GM08714 (cell line): ENCODE data around the gene EGLN1.

Experiments
- H3K4me3 ChIP-seq: fragments of 200-500 bp; sonication (Bioruptor generic); 2 replicates; pipeline ENCODE4 v1.5.1; 2014; ENCODE audit warnings: mild to moderate bottlenecking, low read length, inconsistent platforms
- ZNF274 ChIP-seq: IDR thresholded peaks from 2 replicates; pipeline ENCODE4 v1.6.1; 2012; ENCODE audit warnings: mild to moderate bottlenecking, low read depth, low read length

The EGLN1 gene

DNA sequence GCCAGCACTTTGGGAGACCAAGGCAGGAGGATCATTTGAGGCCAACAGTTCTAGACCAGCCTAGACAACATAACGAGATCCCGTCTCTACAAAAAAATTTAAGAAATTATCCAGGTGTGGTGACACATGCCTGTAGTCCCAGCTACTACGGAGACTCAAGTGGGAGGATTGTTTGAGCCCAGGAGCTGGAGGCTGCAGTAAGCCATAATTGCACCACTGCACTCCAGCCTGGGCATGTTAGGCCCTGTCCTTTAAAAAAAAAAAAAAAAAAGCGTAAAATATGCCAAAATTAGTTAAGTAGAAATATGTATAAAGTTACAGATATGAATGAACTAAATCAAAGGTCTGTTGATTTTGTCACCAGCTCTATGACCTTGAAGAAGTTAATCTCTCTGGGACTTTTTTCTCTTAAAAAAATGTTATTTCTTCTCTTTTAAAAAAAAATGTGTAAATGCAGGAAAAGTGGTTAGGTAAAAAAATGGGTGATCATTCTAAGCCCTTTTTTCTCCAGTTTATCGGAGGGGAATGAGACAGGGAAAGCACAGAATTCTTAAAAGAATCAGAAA, 7.0 kb downstream of the EGLN1 start:
- TF ChIP-seq ZNF274 = no peak

DNA sequence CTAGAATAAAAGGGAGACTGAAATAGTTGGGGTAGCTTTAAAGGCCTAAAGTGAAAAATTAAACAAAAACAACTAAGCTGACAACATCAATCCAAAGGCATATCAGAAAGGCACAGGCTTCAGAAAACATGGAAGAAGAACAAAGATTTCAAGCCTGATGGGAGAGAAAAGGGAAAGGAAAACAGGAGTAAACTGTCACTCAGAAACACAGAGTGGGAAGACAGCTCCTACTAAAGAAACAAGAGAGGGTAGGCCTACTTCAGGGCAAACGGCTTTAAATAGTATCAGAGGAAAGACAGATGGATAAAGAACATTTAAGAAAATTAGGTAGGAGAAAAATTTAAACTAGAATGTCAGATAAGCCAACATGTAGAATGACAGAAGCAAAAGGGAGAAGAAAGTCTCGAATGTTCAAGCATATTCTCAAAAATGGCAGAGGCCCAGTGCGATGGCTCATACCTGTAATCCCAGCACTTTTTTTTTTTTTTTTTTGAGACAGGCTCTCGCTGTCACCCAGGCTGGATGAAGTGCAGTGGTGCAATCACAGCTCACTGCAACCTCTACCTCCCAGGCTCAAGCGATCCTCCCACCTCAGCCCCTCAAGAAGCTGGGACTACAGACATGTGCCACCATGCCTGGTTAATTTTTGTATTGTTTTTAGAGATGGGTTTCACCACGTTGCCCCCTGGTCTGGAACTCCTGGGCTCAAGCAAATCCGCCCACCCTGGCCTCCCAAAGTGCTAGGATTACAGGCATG, 7.6 kb downstream of the EGLN1 start:
- H3K4me3 ChIP-seq = no peak overlapping the region
- no peak for TF ChIP-seq ZNF274

More for the DNA sequence above, 7.0 kb downstream of the EGLN1 start:
- no peak overlapping the region for H3K4me3 ChIP-seq

DNA sequence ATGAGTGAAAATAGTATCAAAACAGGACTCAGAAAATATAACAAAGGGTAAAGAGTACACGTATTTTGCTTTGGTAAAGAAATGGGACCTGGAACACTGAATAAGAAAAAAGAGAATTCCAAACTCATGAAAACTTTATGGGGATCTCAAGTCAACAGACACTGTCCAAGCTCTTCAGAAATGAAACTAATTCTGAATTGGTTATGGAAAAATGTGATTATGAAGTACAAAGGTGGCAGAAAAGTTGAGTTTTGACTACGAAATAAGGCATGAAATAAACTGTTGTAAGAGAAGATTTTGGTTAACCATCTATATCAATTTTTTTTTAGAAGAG, 8.4 kb downstream of the EGLN1 start:
- no peak overlapping the region for H3K4me3 ChIP-seq
- no peak for TF ChIP-seq ZNF274

DNA sequence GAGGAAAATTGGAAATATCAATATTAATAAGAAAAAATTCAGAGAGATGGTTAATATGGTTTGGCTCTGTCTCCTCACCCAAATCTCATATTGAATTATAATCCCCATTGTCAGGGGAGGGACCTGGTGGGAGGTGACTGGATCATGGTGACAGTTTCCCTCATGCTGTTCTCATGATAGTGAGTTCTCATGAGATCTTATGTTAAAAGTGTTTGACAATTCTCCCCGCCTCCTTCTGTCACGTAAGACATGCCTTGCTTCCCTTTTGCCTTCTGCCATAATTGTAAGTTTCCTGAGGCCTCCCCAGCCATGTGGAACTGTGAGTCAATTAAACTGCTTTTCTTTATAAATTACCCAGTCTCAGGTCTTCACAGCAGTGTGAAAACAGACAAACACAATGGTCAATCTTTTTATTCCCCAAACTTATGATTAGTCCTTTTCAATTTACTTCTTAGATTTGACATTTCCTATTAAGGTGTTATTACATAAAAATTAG, 11.0 kb downstream of the EGLN1 start:
- no peak overlapping the region for H3K4me3 ChIP-seq

DNA sequence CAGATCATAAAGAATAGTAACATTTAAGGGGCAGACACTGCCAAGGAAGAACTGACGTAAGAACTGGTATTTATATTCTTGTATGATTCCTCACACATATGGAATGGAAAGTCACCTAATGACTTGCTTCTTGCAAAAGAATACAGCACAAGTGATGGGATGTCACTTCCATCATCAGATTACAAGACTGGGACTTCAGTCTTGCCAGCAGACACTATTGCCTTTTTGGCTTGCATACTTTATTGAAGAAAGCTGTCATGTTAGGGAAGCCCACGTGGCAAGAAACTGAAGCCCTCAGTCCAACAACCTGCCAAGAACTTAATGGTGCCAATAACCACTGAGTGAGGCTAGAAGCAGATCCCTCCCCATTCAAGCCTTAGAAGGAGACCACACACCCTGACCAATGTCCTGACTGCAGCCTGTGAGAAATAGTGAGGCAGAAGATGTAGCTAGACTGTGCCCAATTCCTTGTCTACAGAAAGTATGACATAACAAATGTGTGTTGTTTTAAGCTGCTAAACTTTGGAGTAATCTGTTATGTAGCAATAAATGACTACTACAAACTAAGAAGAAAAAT, 12.0 kb downstream of the EGLN1 start:
- no peak overlapping the region for H3K4me3 ChIP-seq
- TF ChIP-seq ZNF274 = no peak

More for the DNA sequence above, 11.0 kb downstream of the EGLN1 start:
- TF ChIP-seq ZNF274 = no peak

DNA sequence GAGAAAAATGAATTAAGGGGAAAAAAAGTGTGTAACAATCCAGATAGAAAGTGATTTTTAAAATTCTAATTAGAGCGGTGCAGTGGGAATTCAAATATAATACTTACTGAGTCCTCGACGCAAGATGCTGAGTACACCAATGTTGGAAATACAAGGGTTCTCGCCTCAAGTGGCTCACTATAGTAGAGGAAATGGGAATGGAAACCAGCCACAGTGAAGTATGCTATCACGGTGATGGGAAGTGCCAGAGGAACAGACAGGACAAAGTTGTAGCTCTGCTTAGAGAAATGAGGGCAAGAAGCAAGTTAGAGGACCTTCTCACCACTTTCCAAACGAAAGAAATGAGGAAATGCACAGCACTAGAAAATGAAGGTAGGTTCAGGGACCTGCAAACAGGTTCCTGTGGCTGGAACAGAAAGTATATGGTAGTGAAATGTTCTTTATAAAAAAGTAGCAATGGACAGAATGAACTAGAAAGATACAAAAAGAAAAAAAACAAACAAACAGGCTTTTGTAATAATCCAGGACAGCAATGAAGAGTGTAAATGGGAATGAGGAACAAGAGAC, 13.5 kb downstream of the EGLN1 start:
- no peak for TF ChIP-seq ZNF274
- no peak overlapping the region for H3K4me3 ChIP-seq

DNA sequence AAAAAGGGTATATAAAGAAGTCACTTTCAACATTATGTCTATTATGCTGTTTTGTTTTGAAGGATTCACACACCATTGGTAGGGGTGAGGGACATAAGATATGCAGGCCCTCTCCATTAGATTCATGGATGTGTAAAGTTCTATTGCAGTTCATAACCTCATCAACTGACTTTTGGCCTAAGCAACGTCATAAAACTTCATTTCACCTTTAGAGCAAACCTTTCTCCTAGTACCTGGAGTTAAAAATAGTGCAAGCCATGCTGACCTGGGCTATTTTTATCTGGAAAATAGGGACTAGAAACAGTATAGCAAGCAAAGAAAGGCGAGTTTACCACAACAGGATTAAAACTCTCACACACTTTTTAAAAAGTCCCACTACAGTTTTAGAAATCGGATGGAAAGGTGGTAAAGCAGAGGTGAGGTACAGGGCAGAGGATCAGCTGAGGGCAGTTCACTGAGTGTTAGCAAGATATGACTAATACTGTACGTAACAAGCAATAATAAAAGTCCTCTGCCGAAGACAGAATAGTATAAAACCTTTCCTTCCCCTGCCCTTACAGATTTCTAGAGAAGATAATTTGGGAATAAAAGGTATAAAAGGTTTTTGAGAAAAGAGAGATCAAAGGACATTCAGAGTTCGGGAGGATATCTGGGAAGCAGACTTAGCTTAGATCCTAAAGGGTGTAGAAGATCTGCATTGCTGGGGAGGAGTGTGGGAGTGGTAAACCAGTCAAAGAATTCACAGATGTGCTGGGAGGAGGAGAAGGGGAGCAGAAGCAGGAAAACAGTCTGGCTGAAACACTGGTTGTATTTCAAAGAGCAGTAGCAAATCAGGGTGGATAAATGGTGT, 14.3 kb downstream of the EGLN1 start:
- no peak for TF ChIP-seq ZNF274
- no peak overlapping the region for H3K4me3 ChIP-seq

DNA sequence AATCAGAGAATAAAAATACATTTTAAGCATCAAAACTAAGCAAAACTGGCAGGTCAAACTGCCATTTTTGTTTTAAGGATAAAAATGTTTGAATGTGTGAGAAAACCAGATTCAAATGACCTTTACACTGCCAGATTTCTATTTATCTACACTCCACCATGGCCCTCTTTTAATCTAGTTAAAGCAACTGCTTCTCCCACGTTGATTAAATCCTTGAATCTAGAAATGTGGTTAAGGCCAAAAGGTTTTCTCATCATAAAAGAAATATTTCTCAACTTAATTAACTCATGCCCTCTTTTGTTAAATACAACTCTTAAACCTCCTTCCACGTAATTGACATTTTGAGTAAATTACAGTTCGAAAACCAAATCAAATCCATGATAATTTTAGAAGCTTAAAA, 15.0 kb downstream of the EGLN1 start:
- no peak for TF ChIP-seq ZNF274
- no peak overlapping the region for H3K4me3 ChIP-seq

DNA sequence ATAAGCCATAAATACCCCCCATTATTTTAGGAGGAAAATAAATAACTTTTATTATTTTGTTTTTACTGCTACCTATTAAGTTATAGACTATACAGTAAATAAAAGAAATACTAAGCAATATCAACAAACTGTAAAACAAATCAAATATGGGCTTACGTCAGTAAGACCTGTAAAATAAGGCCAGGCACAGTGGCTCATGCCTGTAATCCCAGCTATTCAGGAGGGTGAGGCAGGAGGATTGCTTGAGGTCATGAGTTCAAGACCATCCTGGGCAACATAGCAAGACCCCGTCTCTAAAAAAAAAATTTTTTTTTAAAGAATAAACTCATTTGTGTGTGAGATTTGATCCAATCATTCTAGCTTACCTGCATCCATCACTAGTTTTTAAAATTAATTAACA, 17.8 kb downstream of the EGLN1 start:
- no peak for TF ChIP-seq ZNF274
- H3K4me3 ChIP-seq = no peak overlapping the region

DNA sequence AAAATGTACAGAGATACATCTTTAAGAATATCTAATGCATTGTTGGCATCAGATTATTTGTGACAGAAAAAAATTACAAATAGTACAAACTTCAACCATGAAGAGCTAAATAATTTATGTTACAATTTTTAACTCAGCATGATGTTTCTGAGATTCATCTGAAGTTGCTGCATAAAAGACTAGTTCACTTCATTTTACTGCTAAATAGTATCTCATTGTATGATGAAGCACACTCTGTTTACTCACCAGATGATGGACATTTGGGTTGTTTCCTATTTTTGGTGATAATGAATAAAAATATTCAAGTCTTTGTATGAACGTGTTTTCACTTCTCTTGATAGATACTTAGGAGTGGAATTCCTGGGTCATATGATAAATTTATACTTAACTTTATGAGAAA, 20.6 kb downstream of the EGLN1 start:
- no peak for TF ChIP-seq ZNF274
- no peak overlapping the region for H3K4me3 ChIP-seq

DNA sequence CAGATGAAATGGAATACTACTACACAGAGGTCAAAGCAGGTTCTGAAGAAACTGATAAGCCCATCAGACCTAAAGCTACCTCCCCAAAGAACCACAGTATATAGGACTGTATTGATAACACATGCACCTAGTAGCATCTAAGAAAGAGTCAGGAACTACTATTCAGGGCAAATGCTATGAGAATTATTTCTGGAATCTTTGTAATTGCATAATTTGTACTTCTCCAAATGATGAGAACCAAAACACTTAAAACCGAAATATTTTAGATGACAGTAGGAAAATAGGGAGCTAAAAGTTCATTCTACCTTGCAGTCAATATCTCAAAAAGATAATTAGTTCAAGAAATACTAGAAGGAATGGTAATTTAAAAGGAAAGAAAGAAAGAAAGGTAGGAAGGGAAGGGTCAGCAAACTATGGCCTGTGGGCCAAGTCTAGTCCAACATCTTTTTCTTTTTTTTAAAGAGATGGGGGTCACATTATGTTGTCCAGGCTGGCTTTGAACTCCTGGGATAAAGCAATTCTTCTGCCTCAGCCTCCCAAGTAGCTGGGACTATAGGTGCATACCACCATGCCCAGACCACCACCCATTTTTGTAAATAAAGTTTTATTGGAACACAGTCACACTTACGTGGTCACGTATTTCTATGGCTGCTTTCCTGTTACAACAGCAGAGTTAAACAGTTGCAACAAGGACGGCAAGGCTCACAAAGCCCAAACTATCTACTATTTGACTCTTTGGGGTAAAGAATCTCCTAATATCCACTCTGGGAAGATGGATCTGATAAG, 24.0 kb downstream of the EGLN1 start:
- no peak for TF ChIP-seq ZNF274

DNA sequence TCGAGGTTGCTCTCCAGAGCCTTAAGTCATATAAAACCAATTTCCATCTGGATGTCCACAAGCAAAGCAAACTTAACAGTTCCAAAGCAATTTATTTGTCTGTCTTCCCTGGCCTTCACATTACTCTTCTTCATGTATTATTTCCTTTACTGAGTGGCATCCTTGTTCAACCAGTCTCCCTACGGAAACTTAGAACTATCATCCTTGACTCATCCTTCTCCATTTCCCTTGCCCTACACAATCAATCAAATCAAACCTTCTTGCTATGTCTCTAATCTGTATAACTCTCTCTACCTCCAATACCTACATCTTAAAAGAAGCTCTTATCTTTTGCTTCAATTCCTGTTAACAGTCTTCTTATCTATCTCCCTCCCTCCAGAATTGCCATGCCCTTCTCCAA, 25.4 kb downstream of the EGLN1 start:
- no peak for TF ChIP-seq ZNF274

More for the DNA sequence above, 24.0 kb downstream of the EGLN1 start:
- H3K4me3 ChIP-seq = no peak overlapping the region

DNA sequence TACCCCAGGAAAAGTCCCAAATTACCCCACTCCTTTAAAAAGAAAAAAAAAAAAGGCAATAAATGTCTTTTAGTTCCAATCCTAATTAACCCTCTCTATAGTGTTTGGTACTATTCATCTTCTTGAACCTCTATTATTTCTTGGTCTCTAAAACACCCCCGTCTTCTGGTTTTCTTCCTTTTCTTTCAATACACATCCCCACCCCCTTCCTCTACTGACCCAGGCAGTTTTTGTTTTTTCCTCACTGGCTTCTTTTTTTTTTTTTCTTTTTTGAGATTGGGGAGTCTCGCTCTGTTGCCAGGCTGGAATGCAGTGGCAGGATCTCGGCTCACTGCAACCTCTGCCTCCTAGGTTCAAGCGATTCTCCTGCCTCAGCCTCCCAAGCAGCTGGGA, 26.1 kb downstream of the EGLN1 start:
- no peak overlapping the region for H3K4me3 ChIP-seq
- TF ChIP-seq ZNF274 = no peak

More for the DNA sequence above, 25.4 kb downstream of the EGLN1 start:
- H3K4me3 ChIP-seq = no peak overlapping the region
